Neuronal stem cell (in vitro differentiated cells): ENCODE measurements around the gene RBMS3.

Experiments used
- DNase-seq: peaks from one replicate; pipeline ENCODE4 v3.0.0-alpha.2; 2013; ENCODE audit warnings: low spot score
- H2AFZ ChIP-seq: one replicate; pipeline ENCODE4 v1.6.1; 2013; ENCODE audit warnings: mild to moderate bottlenecking, low read length, inconsistent platforms
- H2AK5ac ChIP-seq: 2 replicates; pipeline ENCODE4 v1.6.1; 2013; ENCODE audit warnings: low read depth, mild to moderate bottlenecking, inconsistent platforms, low read length, moderate library complexity, mixed read lengths
- H2BK120ac ChIP-seq: 2 replicates; pipeline ENCODE4 v1.6.1; 2013; ENCODE audit warnings: low read depth, mild to moderate bottlenecking, inconsistent platforms, low read length, moderate library complexity, mixed read lengths
- H2BK12ac ChIP-seq: one replicate; pipeline ENCODE4 v1.6.1; 2013; ENCODE audit warnings: low read length, inconsistent platforms
- H2BK15ac ChIP-seq: 2 replicates; pipeline ENCODE4 v1.6.1; 2013; ENCODE audit warnings: mild to moderate bottlenecking, low read length, inconsistent platforms, mixed read lengths
- H2BK5ac ChIP-seq: one replicate; pipeline ENCODE4 v1.6.1; 2013; ENCODE audit warnings: inconsistent platforms, mild to moderate bottlenecking, low read length, moderate library complexity
- H3K14ac ChIP-seq: one replicate; pipeline ENCODE4 v1.6.1; 2013; ENCODE audit warnings: low read length, inconsistent platforms
- H3K18ac ChIP-seq: 2 replicates; pipeline ENCODE4 v1.6.1; 2013; ENCODE audit warnings: low read length, inconsistent platforms
- H3K23ac ChIP-seq: 2 replicates; pipeline ENCODE4 v1.6.1; 2013; ENCODE audit warnings: low read depth, mild to moderate bottlenecking, mixed read lengths, low read length, inconsistent platforms; ENCODE audit not compliant: poor library complexity
- H3K27ac ChIP-seq: replicated peaks from 3 replicates; pipeline ENCODE4 v1.5.1; 2013; ENCODE audit warnings: low read length, inconsistent platforms
- H3K27me3 ChIP-seq, 3 experiments: 2 replicates each; pipeline ENCODE4 v1.6.1; 2013; ENCODE audit warnings: low read length in 3 of 3, mild to moderate bottlenecking in 2 of 3, inconsistent platforms in 1 of 3, low read depth in 1 of 3, mixed read lengths in 1 of 3, moderate library complexity in 1 of 3; ENCODE audit not compliant: control insufficient read depth in 3 of 3, insufficient read depth in 3 of 3
- H3K36me3 ChIP-seq, 2 donors: replicated peaks in 1 of 2; 2 replicates each; pipeline ENCODE4 v1.6.1; 2013; ENCODE audit warnings: low read length in 2 of 2; ENCODE audit not compliant: control insufficient read depth in 2 of 2, insufficient read depth in 2 of 2
- H3K4ac ChIP-seq: 2 replicates; pipeline ENCODE4 v1.6.1; 2013; ENCODE audit warnings: inconsistent platforms, mild to moderate bottlenecking, low read length, moderate library complexity
- H3K4me1 ChIP-seq, 2 donors: 1 replicate in 1 of 2; 2 replicates in 1 of 2; pipeline ENCODE4 v1.6.1; 2013; ENCODE audit warnings: low read length in 2 of 2, low read depth in 1 of 2; ENCODE audit not compliant: control insufficient read depth in 2 of 2, insufficient read depth in 1 of 2
- H3K4me2 ChIP-seq: one replicate; pipeline ENCODE4 v1.6.1; 2013; ENCODE audit warnings: mild to moderate bottlenecking, low read length, inconsistent platforms; ENCODE audit not compliant: insufficient read depth, poor library complexity, severe bottlenecking
- H3K4me3 ChIP-seq, 2 donors: 2 replicates each; pipeline ENCODE4 v1.5.1; 2013; ENCODE audit warnings: low read length in 2 of 2, mild to moderate bottlenecking in 2 of 2, inconsistent platforms in 1 of 2, moderate library complexity in 1 of 2
- H3K79me1 ChIP-seq: one replicate; pipeline ENCODE4 v1.6.1; 2013; ENCODE audit warnings: low read depth, mild to moderate bottlenecking, inconsistent platforms, low read length, moderate library complexity
- H3K9ac ChIP-seq: one replicate; pipeline ENCODE4 v1.6.1; 2013; ENCODE audit warnings: mild to moderate bottlenecking, low read depth, low read length, inconsistent platforms; ENCODE audit not compliant: poor library complexity
- H3K9me3 ChIP-seq, 2 donors: replicated peaks in 1 of 2; 2 replicates each; pipeline versions ENCODE3 to v1.6.1; 2013; ENCODE audit warnings: low read length in 2 of 2, mild to moderate bottlenecking in 2 of 2, inconsistent platforms in 1 of 2, low read depth in 1 of 2, mixed read lengths in 1 of 2, moderate library complexity in 1 of 2; ENCODE audit not compliant: control insufficient read depth in 2 of 2, insufficient read depth in 1 of 2
- H4K8ac ChIP-seq: one replicate; pipeline ENCODE4 v1.6.1; 2013; ENCODE audit warnings: low read depth, mild to moderate bottlenecking, inconsistent platforms, low read length, moderate library complexity
- H4K91ac ChIP-seq: one replicate; pipeline ENCODE4 v1.6.1; 2013; ENCODE audit warnings: low read length, low read depth, mild to moderate bottlenecking, inconsistent platforms; ENCODE audit not compliant: poor library complexity
- WGBS, 2 donors: extraction: QIAGEN DNeasy Blood & Tissue Kit; methylation state at CpG; one replicate each; pipeline ENCODE4 v1.1.7; 2013; ENCODE audit warnings: missing lambda C conversion rate in 2 of 2, mixed read lengths in 1 of 2; ENCODE audit not compliant: insufficient read length in 2 of 2, insufficient replicate concordance in 1 of 2; ENCODE audit errors: extremely low coverage in 2 of 2; 5-methylcytosine and 5-hydroxymethylcytosine counted together

Gene RBMS3

DNA sequence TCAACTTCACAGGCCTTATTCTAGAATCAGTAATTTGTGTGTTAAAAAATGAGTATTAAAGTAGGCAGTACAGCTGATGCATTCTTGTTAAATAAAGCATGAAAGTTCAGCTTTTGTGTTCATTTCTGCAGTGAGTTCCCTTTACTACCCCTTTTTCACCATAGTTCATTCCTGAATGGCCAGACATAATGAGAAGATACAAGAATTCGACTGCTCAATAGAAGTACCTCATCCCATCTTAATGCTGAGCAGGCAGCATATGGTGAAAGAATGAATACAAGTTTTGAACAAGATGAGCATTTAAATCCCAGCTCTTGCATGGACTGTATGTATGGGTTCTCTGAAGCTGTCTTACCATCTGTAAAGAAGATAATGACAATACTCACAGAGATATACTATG, 677.9 kb downstream of the RBMS3 start:
- no peak overlapping the region for H2BK5ac ChIP-seq
- no peak overlapping the region for H3K14ac ChIP-seq
- peaks cover 0 to 10% of the 10 kb centered on the region in 2 donors for H3K9me3 ChIP-seq
- no peak overlapping the region for H2AK5ac ChIP-seq
- no peak overlapping the region for H4K8ac ChIP-seq
- H3K27me3 ChIP-seq = no peaks in the 10 kb centered on the region
- no peak overlapping the region for H3K4me3 ChIP-seq
- no peak for DNase-seq
- no peaks in the 10 kb centered on the region for H3K36me3 ChIP-seq
- no peak overlapping the region for H3K4me2 ChIP-seq
- no peak overlapping the region for H3K27ac ChIP-seq
- no peak overlapping the region for H3K23ac ChIP-seq
- no peak overlapping the region for H2AFZ ChIP-seq
- H2BK15ac ChIP-seq = no peak overlapping the region
- WGBS, 2 donors = no CpG with 5 or more reads among the region's 1 CpG
- no peak overlapping the region for H3K9ac ChIP-seq
- peaks cover 0 to 7% of the 10 kb centered on the region in 2 donors for H3K4me1 ChIP-seq
- H2BK12ac ChIP-seq = no peak overlapping the region
- H3K79me1 ChIP-seq = no peaks in the 10 kb centered on the region
- no peak overlapping the region for H4K91ac ChIP-seq
- no peak overlapping the region for H3K4ac ChIP-seq
- no peak overlapping the region for H3K18ac ChIP-seq
- H2BK120ac ChIP-seq = no peak overlapping the region

DNA sequence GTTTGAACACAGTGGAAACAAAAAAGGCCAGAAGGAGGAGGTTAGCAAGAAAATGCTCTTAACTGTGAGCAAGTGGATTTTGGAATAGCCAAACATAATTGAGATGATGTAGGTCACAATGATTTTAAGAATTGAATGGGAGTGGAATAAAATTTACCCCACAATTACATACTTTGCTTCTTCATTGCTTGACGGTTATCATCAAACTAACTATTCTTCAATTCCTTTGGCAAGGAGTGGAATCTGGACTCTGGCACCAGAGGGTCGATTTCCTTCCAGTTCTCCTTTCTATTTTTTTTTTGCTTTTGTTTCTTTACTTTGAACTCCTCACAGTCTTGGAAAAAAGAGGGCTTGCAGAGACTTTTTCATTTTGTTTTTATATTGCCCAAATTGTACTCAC, 691.0 kb downstream of the RBMS3 start:
- no peak overlapping the region for H2BK15ac ChIP-seq
- no peak overlapping the region for H4K8ac ChIP-seq
- H3K9me3 ChIP-seq = peaks cover 0 to 17% of the 10 kb centered on the region in 2 donors
- H2AK5ac ChIP-seq = no peak overlapping the region
- H2BK5ac ChIP-seq = no peak overlapping the region
- H2BK120ac ChIP-seq = no peak overlapping the region
- H3K79me1 ChIP-seq = no peaks in the 10 kb centered on the region
- no peaks in the 10 kb centered on the region for H3K27me3 ChIP-seq
- DNase-seq = no peak
- no peak overlapping the region for H3K4me2 ChIP-seq
- H3K14ac ChIP-seq = no peak overlapping the region
- H2BK12ac ChIP-seq = no peak overlapping the region
- H4K91ac ChIP-seq = no peak overlapping the region
- H3K23ac ChIP-seq = no peak overlapping the region
- no peaks in the 10 kb centered on the region for H3K36me3 ChIP-seq
- H3K27ac ChIP-seq = no peak overlapping the region
- WGBS, 2 donors = no CpG with 5 or more reads among the region's 2 CpGs
- H3K9ac ChIP-seq = no peak overlapping the region
- H3K4ac ChIP-seq = no peak overlapping the region
- H3K18ac ChIP-seq = no peak overlapping the region
- peaks cover 0 to 4% of the 10 kb centered on the region in 2 donors for H3K4me1 ChIP-seq
- H3K4me3 ChIP-seq = no peak overlapping the region
- no peak overlapping the region for H2AFZ ChIP-seq

GRCh38 chr3:29972320-29972993, 691.6 kb downstream of the RBMS3 start:
- Histone ChIP-seq H3K79me1 (no peaks in the 10 kb centered on the region), H3K36me3 (no peaks in the 10 kb centered on the region), H3K4me3 (no peak overlapping the region), H3K4ac (no peak overlapping the region), H3K9ac (no peak overlapping the region), H4K91ac (no peak overlapping the region), H3K27me3 (no peaks in the 10 kb centered on the region), H2AFZ (peak overlapping the region; percentile 47), H3K23ac (no peak overlapping the region), H3K18ac (no peak overlapping the region), H3K4me1 (peaks cover 0 to 4% of the 10 kb centered on the region in 2 donors), H4K8ac (no peak overlapping the region), H2BK5ac (no peak overlapping the region), H3K9me3 (peaks cover 0 to 17% of the 10 kb centered on the region in 2 donors), H3K14ac (no peak overlapping the region), H3K4me2 (no peak overlapping the region), H3K27ac (no peak overlapping the region), H2AK5ac (no peak overlapping the region), H2BK15ac (no peak overlapping the region), H2BK12ac (no peak overlapping the region), H2BK120ac (no peak overlapping the region)
- no CpG with 5 or more reads among the region's 3 CpGs for WGBS, 2 donors
- peak; percentile 26 for DNase-seq

DNA sequence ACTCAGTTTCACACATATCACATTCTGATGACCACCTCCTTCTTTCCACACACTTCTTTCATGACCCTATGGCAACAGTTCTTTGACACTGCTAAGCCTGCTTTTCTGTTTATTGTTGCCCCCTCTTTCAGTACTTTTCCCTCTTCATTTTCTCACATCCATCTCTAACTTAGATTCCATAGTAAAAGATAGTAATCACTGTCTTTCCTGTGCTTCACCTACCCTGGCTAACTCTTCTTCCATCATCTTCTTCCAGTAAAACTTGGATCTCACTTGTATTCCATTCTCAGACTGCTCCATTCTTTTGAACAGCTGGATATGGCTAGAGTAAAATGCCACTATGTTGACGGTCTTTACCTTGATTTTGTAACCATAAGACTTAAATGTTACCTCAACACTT, 692.9 kb downstream of the RBMS3 start:
- H2BK120ac ChIP-seq = no peak overlapping the region
- H2AK5ac ChIP-seq = no peak overlapping the region
- no CpG with 5 or more reads among the region's 1 CpG for WGBS, 2 donors
- H3K4me3 ChIP-seq = no peak overlapping the region
- no peak for DNase-seq
- no peaks in the 10 kb centered on the region for H3K36me3 ChIP-seq
- H3K9ac ChIP-seq = no peak overlapping the region
- H3K14ac ChIP-seq = no peak overlapping the region
- no peak overlapping the region for H2AFZ ChIP-seq
- peaks cover 0 to 4% of the 10 kb centered on the region in 2 donors for H3K4me1 ChIP-seq
- no peak overlapping the region for H3K4me2 ChIP-seq
- H4K91ac ChIP-seq = no peak overlapping the region
- no peak overlapping the region for H2BK12ac ChIP-seq
- H3K27ac ChIP-seq = no peak overlapping the region
- H2BK15ac ChIP-seq = no peak overlapping the region
- H3K18ac ChIP-seq = no peak overlapping the region
- no peaks in the 10 kb centered on the region for H3K27me3 ChIP-seq
- H3K79me1 ChIP-seq = no peaks in the 10 kb centered on the region
- no peak overlapping the region for H3K23ac ChIP-seq
- no peak overlapping the region for H2BK5ac ChIP-seq
- no peak overlapping the region for H3K4ac ChIP-seq
- peaks cover 0 to 17% of the 10 kb centered on the region in 2 donors for H3K9me3 ChIP-seq
- no peak overlapping the region for H4K8ac ChIP-seq
